Measurements from ENCODE around the gene FLNB.
A peak's percentile ranks its signal among the peaks of the same experiment; 100 is the strongest.

Gene FLNB

DNA sequence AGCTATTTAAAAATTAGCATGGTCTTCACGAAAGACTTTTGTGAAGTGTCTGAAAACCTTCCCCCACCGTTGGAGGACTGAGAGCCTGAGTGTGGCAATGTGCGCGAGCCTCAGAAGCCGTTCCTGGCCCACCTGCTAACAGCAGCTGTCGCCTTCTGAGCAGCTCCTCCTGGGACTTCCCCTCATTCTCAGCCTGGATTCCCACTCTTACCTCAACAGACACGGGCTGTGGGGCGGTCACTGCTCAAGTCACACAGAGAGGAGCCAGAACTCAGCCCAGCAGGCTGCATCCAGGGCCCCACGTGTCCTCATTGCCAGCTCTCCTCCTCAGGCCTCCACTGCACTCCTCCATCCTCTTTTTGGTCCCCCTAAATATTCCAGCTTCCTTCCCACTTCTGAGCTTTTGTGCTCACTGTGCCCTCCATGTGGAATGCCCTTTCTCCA is 194.7 kb downstream of the FLNB start:
- no peak overlapping the region for H3K14ac ChIP-seq (ENCODE audit: low read length in 2 of 2)
- no peak overlapping the region for H2BK12ac ChIP-seq (ENCODE audit: low read length in 2 of 2)
- no peak overlapping the region for H2BK5ac ChIP-seq (ENCODE audit: low read depth, low read length, poor library complexity, severe bottlenecking)
- H3K9ac ChIP-seq (ENCODE audit: low read length) = no peak overlapping the region
- H2BK15ac ChIP-seq (ENCODE audit: low read depth, poor library complexity, severe bottlenecking) = no peak overlapping the region
- H2BK120ac ChIP-seq (ENCODE audit: low read depth, low read length) = no peak overlapping the region
- no peak overlapping the region for H3K27ac ChIP-seq (ENCODE audit: low read length, poor library complexity, severe bottlenecking)
- H3K4me2 ChIP-seq (ENCODE audit: low read length, poor library complexity, severe bottlenecking) = no peak overlapping the region
- H2AK5ac ChIP-seq (ENCODE audit: low read length, severe bottlenecking) = no peak overlapping the region
- H3K4ac ChIP-seq (ENCODE audit: low read depth in 1 of 2, low read length in 2 of 2) = no peak overlapping the region
- no peak overlapping the region for H3K23ac ChIP-seq (ENCODE audit: low read length in 2 of 2)
- H3K36me3 ChIP-seq (ENCODE audit: control insufficient read depth in 1 of 2, insufficient read depth in 2 of 2, low read depth in 1 of 2, low read length in 2 of 2) = no peaks in the 10 kb centered on the region
- DNase-seq = no peak
- no peak overlapping the region for H4K8ac ChIP-seq (ENCODE audit: low read length)
- no peaks in the 10 kb centered on the region for H3K9me3 ChIP-seq (ENCODE audit: control insufficient read depth, low read length)
- no peaks in the 10 kb centered on the region for H3K4me1 ChIP-seq (ENCODE audit: control insufficient read depth, insufficient read depth, low read depth, low read length)
- H4K91ac ChIP-seq (ENCODE audit: low read length) = peak overlapping the region; percentile 37
- peaks cover 0 to 13% of the 10 kb centered on the region in 2 experiments for H3K27me3 ChIP-seq (ENCODE audit: control insufficient read depth in 1 of 2, insufficient read depth in 1 of 2, low read length in 2 of 2)
- H2AFZ ChIP-seq (ENCODE audit: low read depth, low read length) = no peak overlapping the region
- no peaks in the 10 kb centered on the region for H3K79me1 ChIP-seq (replicated peaks; ENCODE audit: low read length, poor library complexity, severe bottlenecking)
- 82% methylated on average over 9 of the region's 9 CpGs for WGBS
- H3K4me3 ChIP-seq (ENCODE audit: insufficient read depth in 1 of 2, low read depth in 1 of 2, low read length in 2 of 2) = no peak overlapping the region
- no peak overlapping the region for H3K18ac ChIP-seq (ENCODE audit: low read depth in 1 of 2, low read length in 2 of 2)

DNA sequence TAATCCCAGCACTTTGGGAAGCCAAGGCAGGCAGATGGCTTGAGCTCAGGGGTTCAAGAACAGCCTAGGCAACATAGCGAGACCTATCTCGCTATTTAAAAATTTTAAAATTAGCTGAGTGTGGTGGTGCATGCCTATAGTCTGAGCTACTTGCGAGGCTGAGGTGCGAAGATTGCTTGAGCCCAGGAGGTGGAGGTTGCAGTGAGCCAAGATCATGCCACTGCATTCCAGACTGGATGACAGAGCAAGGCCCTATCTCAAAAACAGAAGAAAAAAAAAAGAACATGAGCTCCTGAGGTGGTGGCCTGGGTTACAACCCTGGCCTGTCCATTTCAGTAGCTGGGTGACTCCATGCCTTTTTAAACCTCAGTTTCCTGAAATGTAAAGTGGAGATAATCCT is 195.3 kb downstream of the FLNB start:
- H3K23ac ChIP-seq (ENCODE audit: low read length in 2 of 2) = no peak overlapping the region
- 93% methylated on average over 4 of the region's 4 CpGs for WGBS

DNA sequence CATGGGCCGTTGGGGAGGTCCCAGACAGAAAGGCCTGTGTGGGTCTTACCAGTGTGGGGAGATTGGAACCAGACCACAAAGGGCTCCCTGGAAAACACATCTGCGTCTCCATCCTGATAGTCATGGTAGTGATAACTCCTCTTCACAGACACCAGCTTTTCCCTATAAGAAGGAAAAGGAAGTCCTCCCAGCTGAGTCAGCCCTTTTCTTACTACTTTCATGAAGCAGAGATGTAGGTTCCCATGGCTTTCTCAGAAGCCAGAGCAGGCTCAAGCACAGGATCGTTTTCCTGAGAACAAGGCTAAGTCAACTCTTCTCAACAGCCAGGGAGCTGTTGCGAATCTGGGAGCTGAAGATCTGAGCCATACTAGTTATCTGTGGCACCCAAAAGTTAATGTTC is 196.5 kb downstream of the FLNB start:
- Histone ChIP-seq H2AK5ac (ENCODE audit: low read length, severe bottlenecking) (no peak overlapping the region), H2BK120ac (ENCODE audit: low read depth, low read length) (no peak overlapping the region), H2AFZ (ENCODE audit: low read depth, low read length) (no peak overlapping the region), H3K4me3 (ENCODE audit: insufficient read depth in 1 of 2, low read depth in 1 of 2, low read length in 2 of 2) (no peak overlapping the region), H3K27me3 (ENCODE audit: control insufficient read depth in 1 of 2, insufficient read depth in 1 of 2, low read length in 2 of 2) (peaks cover 0 to 21% of the 10 kb centered on the region in 2 experiments), H4K8ac (ENCODE audit: low read length) (no peak overlapping the region), H3K4ac (ENCODE audit: low read depth in 1 of 2, low read length in 2 of 2) (no peak overlapping the region), H3K36me3 (ENCODE audit: control insufficient read depth in 1 of 2, insufficient read depth in 2 of 2, low read depth in 1 of 2, low read length in 2 of 2) (no peaks in the 10 kb centered on the region), H3K4me1 (ENCODE audit: control insufficient read depth, insufficient read depth, low read depth, low read length) (no peaks in the 10 kb centered on the region), H3K9ac (ENCODE audit: low read length) (no peak overlapping the region), H3K14ac (ENCODE audit: low read length in 2 of 2) (no peak overlapping the region), H2BK12ac (ENCODE audit: low read length in 2 of 2) (no peak overlapping the region), H3K23ac (ENCODE audit: low read length in 2 of 2) (no peak overlapping the region), H3K79me1 (replicated peaks; ENCODE audit: low read length, poor library complexity, severe bottlenecking) (no peaks in the 10 kb centered on the region), H2BK15ac (ENCODE audit: low read depth, poor library complexity, severe bottlenecking) (no peak overlapping the region), H3K27ac (ENCODE audit: low read length, poor library complexity, severe bottlenecking) (no peak overlapping the region), H3K18ac (ENCODE audit: low read depth in 1 of 2, low read length in 2 of 2) (no peak overlapping the region), H4K91ac (ENCODE audit: low read length) (no peak overlapping the region), H2BK5ac (ENCODE audit: low read depth, low read length, poor library complexity, severe bottlenecking) (no peak overlapping the region), H3K9me3 (ENCODE audit: control insufficient read depth, low read length) (no peaks in the 10 kb centered on the region), H3K4me2 (ENCODE audit: low read length, poor library complexity, severe bottlenecking) (no peak overlapping the region)
- 69% methylated on average over 4 of the region's 4 CpGs for WGBS
- DNase-seq = no peak

More for the DNA sequence above, 195.3 kb downstream of the FLNB start:
- no peak overlapping the region for H3K27ac ChIP-seq (ENCODE audit: low read length, poor library complexity, severe bottlenecking)
- H2AK5ac ChIP-seq (ENCODE audit: low read length, severe bottlenecking) = no peak overlapping the region
- H2BK12ac ChIP-seq (ENCODE audit: low read length in 2 of 2) = no peak overlapping the region
- H4K91ac ChIP-seq (ENCODE audit: low read length) = no peak overlapping the region
- H3K4me3 ChIP-seq (ENCODE audit: insufficient read depth in 1 of 2, low read depth in 1 of 2, low read length in 2 of 2) = no peak overlapping the region
- H3K9ac ChIP-seq (ENCODE audit: low read length) = no peak overlapping the region
- H3K79me1 ChIP-seq (replicated peaks; ENCODE audit: low read length, poor library complexity, severe bottlenecking) = no peaks in the 10 kb centered on the region
- H2BK120ac ChIP-seq (ENCODE audit: low read depth, low read length) = no peak overlapping the region
- H3K14ac ChIP-seq (ENCODE audit: low read length in 2 of 2) = no peak overlapping the region
- H3K4me2 ChIP-seq (ENCODE audit: low read length, poor library complexity, severe bottlenecking) = no peak overlapping the region
- H3K36me3 ChIP-seq (ENCODE audit: control insufficient read depth in 1 of 2, insufficient read depth in 2 of 2, low read depth in 1 of 2, low read length in 2 of 2) = no peaks in the 10 kb centered on the region
- no peak for DNase-seq
- no peak overlapping the region for H3K18ac ChIP-seq (ENCODE audit: low read depth in 1 of 2, low read length in 2 of 2)
- H3K9me3 ChIP-seq (ENCODE audit: control insufficient read depth, low read length) = no peaks in the 10 kb centered on the region
- H3K4me1 ChIP-seq (ENCODE audit: control insufficient read depth, insufficient read depth, low read depth, low read length) = no peaks in the 10 kb centered on the region
- H2BK5ac ChIP-seq (ENCODE audit: low read depth, low read length, poor library complexity, severe bottlenecking) = no peak overlapping the region
- peaks cover 0 to 12% of the 10 kb centered on the region in 2 experiments for H3K27me3 ChIP-seq (ENCODE audit: control insufficient read depth in 1 of 2, insufficient read depth in 1 of 2, low read length in 2 of 2)
- no peak overlapping the region for H2BK15ac ChIP-seq (ENCODE audit: low read depth, poor library complexity, severe bottlenecking)
- no peak overlapping the region for H3K4ac ChIP-seq (ENCODE audit: low read depth in 1 of 2, low read length in 2 of 2)
- H2AFZ ChIP-seq (ENCODE audit: low read depth, low read length) = no peak overlapping the region
- H4K8ac ChIP-seq (ENCODE audit: low read length) = no peak overlapping the region

DNA sequence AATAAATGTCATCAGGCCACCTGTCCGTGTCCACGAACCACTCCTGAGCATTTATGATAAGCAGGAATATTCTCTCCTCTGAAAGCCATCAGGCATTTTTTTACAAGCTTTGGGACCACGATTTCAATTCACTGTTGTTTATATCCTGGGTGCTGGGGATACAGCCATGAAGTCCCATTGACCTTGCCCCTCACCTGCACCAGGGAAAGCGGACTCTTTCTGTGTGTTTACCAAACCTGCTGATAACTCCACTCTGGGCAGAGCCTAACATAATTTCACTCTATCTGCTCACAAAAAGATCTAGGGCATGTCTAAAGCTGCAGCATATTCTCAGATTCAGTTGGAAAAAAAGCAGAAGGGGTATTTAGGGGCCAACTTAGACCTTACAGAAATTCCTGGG is 197.8 kb downstream of the FLNB start:
- Histone ChIP-seq H3K4ac (ENCODE audit: low read depth in 1 of 2, low read length in 2 of 2) (no peak overlapping the region), H3K14ac (ENCODE audit: low read length in 2 of 2) (no peak overlapping the region), H3K4me3 (ENCODE audit: insufficient read depth in 1 of 2, low read depth in 1 of 2, low read length in 2 of 2) (no peak overlapping the region), H2AK5ac (ENCODE audit: low read length, severe bottlenecking) (no peak overlapping the region), H2BK12ac (ENCODE audit: low read length in 2 of 2) (no peak overlapping the region), H3K27me3 (ENCODE audit: control insufficient read depth in 1 of 2, insufficient read depth in 1 of 2, low read length in 2 of 2) (peaks cover 0 to 18% of the 10 kb centered on the region in 2 experiments), H3K18ac (ENCODE audit: low read depth in 1 of 2, low read length in 2 of 2) (no peak overlapping the region), H3K4me2 (ENCODE audit: low read length, poor library complexity, severe bottlenecking) (no peak overlapping the region), H3K9me3 (ENCODE audit: control insufficient read depth, low read length) (no peaks in the 10 kb centered on the region), H2BK15ac (ENCODE audit: low read depth, poor library complexity, severe bottlenecking) (no peak overlapping the region), H3K4me1 (ENCODE audit: control insufficient read depth, insufficient read depth, low read depth, low read length) (no peaks in the 10 kb centered on the region), H2BK5ac (ENCODE audit: low read depth, low read length, poor library complexity, severe bottlenecking) (no peak overlapping the region), H4K91ac (ENCODE audit: low read length) (no peak overlapping the region), H3K23ac (ENCODE audit: low read length in 2 of 2) (no peak overlapping the region), H3K27ac (ENCODE audit: low read length, poor library complexity, severe bottlenecking) (no peak overlapping the region), H3K36me3 (ENCODE audit: control insufficient read depth in 1 of 2, insufficient read depth in 2 of 2, low read depth in 1 of 2, low read length in 2 of 2) (no peaks in the 10 kb centered on the region), H2AFZ (ENCODE audit: low read depth, low read length) (no peak overlapping the region), H3K9ac (ENCODE audit: low read length) (no peak overlapping the region), H4K8ac (ENCODE audit: low read length) (no peak overlapping the region), H2BK120ac (ENCODE audit: low read depth, low read length) (no peak overlapping the region), H3K79me1 (replicated peaks; ENCODE audit: low read length, poor library complexity, severe bottlenecking) (no peaks in the 10 kb centered on the region)
- DNase-seq = no peak
- 88% methylated on average over 4 of the region's 4 CpGs for WGBS

Measured in mesenchymal stem cell (in vitro differentiated cells and primary cell).